HepG2 (cell line): ENCODE data around the gene ZNF318. TPM values are rescaled to one million over a fixed set of nuclear protein-coding genes. Genes with fewer than 3 reads are reported as not detected.

Experiments
- ATAC-seq: fragments of 200-7000 bp; cut with Tn5 transposase; 3 replicates; pipeline ENCODE4 v1.9.1; 2020; ENCODE audit warnings: mild to moderate bottlenecking, moderate library complexity
- BruUV-seq: library from RNA; stranded (reverse); fragments of 400-500 nt; replicated peaks from 2 replicates; lab custom pipeline; 2021; lab: Mats Ljungman, UMichigan
- CTCF ChIA-PET: fragments of 300-600 bp; formaldehyde crosslinking; extraction: SDS; loops from one replicate; lab custom pipeline; 2021; ENCODE audit warnings: low total read pairs, inconsistent platforms, low intra/inter-chr PET ratio; lab: Yijun Ruan, JAX
- POLR2A ChIA-PET: fragments of 350-600 bp; sonication (Branson Sonifier 250); formaldehyde crosslinking; loops from one replicate; lab custom pipeline; 2020; ENCODE audit warnings: antibody characterized with exemption, inconsistent platforms; lab: Yijun Ruan, JAX
- DNase-seq: peaks from one replicate; pipeline ENCODE4 v3.0.0-alpha.2; 2015; ENCODE audit warnings: low spot score
- FAIRE-seq: peaks from 3 replicates; lab custom pipeline; 2011; peaks lifted over from hg19 to GRCh38; lab: Jason Lieb, UNC
- H2AFZ ChIP-seq: one replicate; pipeline ENCODE4 v1.6.1; 2011; ENCODE audit warnings: low read length, inconsistent platforms
- H3K27ac ChIP-seq: fragments of 300-600 bp; 3 replicates; pipeline ENCODE4 v1.8.0; 2011; ENCODE audit warnings: mixed run types, mild to moderate bottlenecking, mixed read lengths, low read length, inconsistent platforms; ENCODE audit not compliant: insufficient read depth; ENCODE audit errors: extremely low read length
- H3K27me3 ChIP-seq, 2 experiments: fragments of 200-600 bp in 1 of 2; 2 replicates in 1 of 2; 3 replicates in 1 of 2; pipeline versions ENCODE4 v1.6.0 to v1.8.0; 2011; ENCODE audit warnings: low read length in 2 of 2, mild to moderate bottlenecking in 2 of 2, moderate library complexity in 2 of 2, inconsistent platforms in 1 of 2; ENCODE audit not compliant: insufficient read depth in 2 of 2, control insufficient read depth in 1 of 2
- H3K36me3 ChIP-seq, 2 experiments: fragments of 200-600 bp in 1 of 2; replicated peaks in 1 of 2; 2 replicates in 1 of 2; 3 replicates in 1 of 2; pipeline versions ENCODE4 v1.5.1 to v1.8.0; 2011; ENCODE audit warnings: low read length in 2 of 2, inconsistent platforms in 1 of 2; ENCODE audit not compliant: insufficient read depth in 2 of 2, control insufficient read depth in 1 of 2
- H3K4me1 ChIP-seq: 2 replicates; pipeline ENCODE4 v1.5.1; 2012; ENCODE audit warnings: low read length, inconsistent platforms; ENCODE audit not compliant: insufficient read depth
- H3K4me2 ChIP-seq: 2 replicates; pipeline ENCODE4 v1.6.0; 2011; ENCODE audit warnings: low read depth, low read length, inconsistent platforms
- H3K4me3 ChIP-seq, 3 experiments: fragments of 200-600 bp in 1 of 3; sonication (generic), shearing (Covaris generic) in 1 of 3; replicated peaks in 1 of 3; 2 replicates each; pipeline ENCODE4 v1.5.1; 2011 to 2016; ENCODE audit warnings: low read length in 3 of 3, inconsistent platforms in 2 of 3, low read depth in 2 of 3, mild to moderate bottlenecking in 2 of 3, control low read depth in 1 of 3, mixed read lengths in 1 of 3; ENCODE audit not compliant: insufficient read depth in 1 of 3
- H3K79me2 ChIP-seq: one replicate; pipeline ENCODE4 v1.6.1; 2011; ENCODE audit warnings: low read length, inconsistent platforms; ENCODE audit not compliant: insufficient read depth
- H3K9ac ChIP-seq: 2 replicates; pipeline ENCODE4 v1.6.0; 2011; ENCODE audit warnings: mild to moderate bottlenecking, low read depth, low read length, inconsistent platforms; ENCODE audit not compliant: insufficient read depth
- H3K9me3 ChIP-seq: 2 replicates; pipeline ENCODE4 v1.5.1; 2012; ENCODE audit warnings: mild to moderate bottlenecking, low read length
- H4K20me1 ChIP-seq: 2 replicates; pipeline ENCODE4 v1.6.0; 2011; ENCODE audit warnings: inconsistent platforms, mild to moderate bottlenecking, low read length, moderate library complexity; ENCODE audit not compliant: insufficient read depth
- FOXA3 ChIP-seq: IDR thresholded peaks from 2 replicates; pipeline ENCODE4 v1.6.1; 2016; ENCODE audit warnings: missing genetic modification reagents, missing compliant biosample characterization
- HNRNPK ChIP-seq: fragments of 200-400 bp; formaldehyde crosslinking; IDR thresholded peaks from 2 replicates; pipeline ENCODE4 v1.6.1; 2018; ENCODE audit warnings: low read length, low read depth, moderate library complexity, mild to moderate bottlenecking; ENCODE audit not compliant: poor library complexity, severe bottlenecking
- IRF2 ChIP-seq: IDR thresholded peaks from 2 replicates; pipeline ENCODE4 v1.6.1; 2018; ENCODE audit warnings: missing genetic modification reagents, missing compliant biosample characterization
- KLF6 ChIP-seq: IDR thresholded peaks from 2 replicates; pipeline ENCODE4 v1.8.0; 2016; ENCODE audit warnings: missing biosample characterization, missing genetic modification reagents
- MYC ChIP-seq: sonication (generic); formaldehyde crosslinking; IDR thresholded peaks from 2 replicates; pipeline ENCODE4 v1.9.0; 2021; ENCODE audit warnings: missing genetic modification reagents, borderline replicate concordance
- SMARCE1 ChIP-seq: fragments of 450-650 bp; IDR thresholded peaks from 2 replicates; pipeline ENCODE4 v1.6.1; 2017; ENCODE audit warnings: borderline replicate concordance
- SMC3 ChIP-seq: IDR thresholded peaks from 2 replicates; pipeline ENCODE4 v1.6.1; 2011; ENCODE audit warnings: low read length, improper control_type of control experiment
- ZNF274 ChIP-seq: sonication (generic); formaldehyde crosslinking; IDR thresholded peaks from 2 replicates; pipeline ENCODE4 v1.5.1; 2020; ENCODE audit warnings: mild to moderate bottlenecking, missing genetic modification reagents
- ZNF296 ChIP-seq: sonication (generic); formaldehyde crosslinking; conservative IDR thresholded peaks from 2 replicates; pipeline ENCODE4 v1.5.0; 2020; ENCODE audit warnings: mild to moderate bottlenecking, missing genetic modification reagents
- ZNF468 ChIP-seq: sonication (generic); formaldehyde crosslinking; IDR thresholded peaks from 2 replicates; pipeline ENCODE4 v1.8.0; 2022; ENCODE audit warnings: mild to moderate bottlenecking, moderate library complexity, missing genetic modification reagents
- ZSCAN21 ChIP-seq: sonication (generic); formaldehyde crosslinking; IDR thresholded peaks from 2 replicates; pipeline ENCODE4 v1.8.0; 2022; ENCODE audit warnings: mild to moderate bottlenecking, missing genetic modification reagents, moderate library complexity, borderline replicate concordance
- WGBS: methylation state at CpG from one replicate; pipeline ENCODE4 v1.1.6; 2017; ENCODE audit warnings: low lambda C conversion rate; 5-methylcytosine and 5-hydroxymethylcytosine counted together
- in situ Hi-C: cut with HindIII; loops from 2 replicates; pipeline ENCODE4 v1.10.0; 2017; ENCODE audit warnings: low pct_unique_long_range_greater_than_20kb; ENCODE audit not compliant: extremely low pct_ligation_motif_present
- intact Hi-C: fragments of 100-400 bp; cut with micrococcal nuclease; formaldehyde crosslinking; loops from one replicate; pipeline ENCODE4 v1.10.0; 2022; ENCODE audit not compliant: unreplicated experiment
- polyA plus RNA-seq, 8 experiments: library from polyadenylated mRNA; depleted of rRNA in 3 of 8; stranded (reverse) in 7 of 8; unstranded in 1 of 8; fragments of >200 nt; fragmentation: Illumina TruSeq in 4 of 8; extraction: Trizol in 4 of 8; gene quantifications; 2 replicates each; pipeline versions ENCODE4 v1.2.1 to v1.2.3, GENCODE V29; 2011 to 2016; ENCODE audit warnings: low read depth in 4 of 8, missing spikeins in 1 of 8, mixed read lengths in 1 of 8; ENCODE audit not compliant: insufficient read depth in 1 of 8
- total RNA-seq, 5 experiments: library from RNA; depleted of rRNA; stranded (reverse); fragments of >200 nt; fragmentation: Illumina TruSeq; extraction: Trizol; gene quantifications; 2 replicates each; pipeline ENCODE4 v1.2.3, GENCODE V29; 2016; ENCODE audit warnings: low read depth in 1 of 5
- TF ChIP-seq, protein P1 (sequence below): sonication (generic); formaldehyde crosslinking; IDR thresholded peaks from 2 replicates; pipeline ENCODE4 v1.8.0; 2022; ENCODE audit warnings: mild to moderate bottlenecking, missing genetic modification reagents, moderate library complexity
- TF ChIP-seq, protein P2 (sequence below): sonication (generic); formaldehyde crosslinking; IDR thresholded peaks from 2 replicates; pipeline ENCODE4 v1.5.0; 2020; ENCODE audit warnings: missing genetic modification reagents
- TF ChIP-seq, protein P3 (sequence below): IDR thresholded peaks from 2 replicates; pipeline ENCODE4 v1.6.1; 2016; ENCODE audit warnings: low read depth

ZNF318 gene
- total and polyA plus RNA-seq, 2 of the 13 experiments (the other 11 are each of a cell fraction or from before 2014, with no cell fraction given) = 13.0 to 14.5 TPM

DNA sequence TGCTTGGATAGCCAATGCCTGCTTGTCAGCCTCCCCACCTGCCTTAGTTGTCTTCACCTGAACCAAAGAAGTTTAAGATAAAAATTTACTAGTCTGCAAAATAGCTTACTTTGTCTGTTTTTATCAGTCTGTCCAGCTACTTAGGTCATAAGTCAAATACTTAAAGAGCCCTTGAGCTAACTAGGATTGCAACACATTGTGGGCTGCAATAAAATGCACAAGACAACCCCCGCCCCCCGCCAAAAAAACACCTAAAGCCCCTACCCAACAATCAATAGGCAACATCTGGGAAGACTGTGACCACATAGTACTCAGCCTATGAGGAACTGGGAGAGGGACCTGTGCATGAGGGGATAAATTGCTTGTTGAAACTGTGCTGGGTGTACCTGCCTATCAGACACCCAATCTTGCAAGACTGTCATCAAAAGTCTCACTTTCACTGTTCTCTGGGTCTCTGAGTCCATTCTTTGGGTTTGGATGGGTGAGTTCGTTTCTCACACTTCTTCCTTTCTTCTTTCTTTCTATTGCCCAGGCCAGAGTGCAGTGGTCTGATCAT, 30.6 kb upstream of the ZNF318 start:
- CTCF ChIA-PET = no interaction called here
- in situ Hi-C loops = no loop called here

More for the DNA sequence above, 30.6 kb upstream of the ZNF318 start:
- no TSS peak for BruUV-seq
- H3K4me2 ChIP-seq = no peak overlapping the region
- H3K9me3 ChIP-seq = no peaks in the 10 kb centered on the region
- H3K9ac ChIP-seq = no peak overlapping the region
- H2AFZ ChIP-seq = no peak overlapping the region
- H3K79me2 ChIP-seq = no peaks in the 10 kb centered on the region
- no peaks in the 10 kb centered on the region for H4K20me1 ChIP-seq
- POLR2A ChIA-PET = no interaction called here
- H3K4me3 ChIP-seq = no peak overlapping the region
- H3K36me3 ChIP-seq = no peaks in the 10 kb centered on the region
- no peak overlapping the region for H3K27ac ChIP-seq
- H3K27me3 ChIP-seq = peaks cover 1 to 16% of the 10 kb centered on the region in 2 experiments; a peak in 2 of 5 replicates
- WGBS = 4% methylated on average over 3 of the region's 3 CpGs
- TF ChIP-seq IRF2 (CRISPR knock-in tag) = no peak
- TF ChIP-seq, protein P1, sequence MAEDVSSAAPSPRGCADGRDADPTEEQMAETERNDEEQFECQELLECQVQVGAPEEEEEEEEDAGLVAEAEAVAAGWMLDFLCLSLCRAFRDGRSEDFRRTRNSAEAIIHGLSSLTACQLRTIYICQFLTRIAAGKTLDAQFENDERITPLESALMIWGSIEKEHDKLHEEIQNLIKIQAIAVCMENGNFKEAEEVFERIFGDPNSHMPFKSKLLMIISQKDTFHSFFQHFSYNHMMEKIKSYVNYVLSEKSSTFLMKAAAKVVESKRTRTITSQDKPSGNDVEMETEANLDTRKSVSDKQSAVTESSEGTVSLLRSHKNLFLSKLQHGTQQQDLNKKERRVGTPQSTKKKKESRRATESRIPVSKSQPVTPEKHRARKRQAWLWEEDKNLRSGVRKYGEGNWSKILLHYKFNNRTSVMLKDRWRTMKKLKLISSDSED (CRISPR knock-in tag) = no peak
- no peak for TF ChIP-seq KLF6 (CRISPR knock-in tag)
- TF ChIP-seq MYC (CRISPR knock-in tag) = no peak
- TF ChIP-seq, protein P2, sequence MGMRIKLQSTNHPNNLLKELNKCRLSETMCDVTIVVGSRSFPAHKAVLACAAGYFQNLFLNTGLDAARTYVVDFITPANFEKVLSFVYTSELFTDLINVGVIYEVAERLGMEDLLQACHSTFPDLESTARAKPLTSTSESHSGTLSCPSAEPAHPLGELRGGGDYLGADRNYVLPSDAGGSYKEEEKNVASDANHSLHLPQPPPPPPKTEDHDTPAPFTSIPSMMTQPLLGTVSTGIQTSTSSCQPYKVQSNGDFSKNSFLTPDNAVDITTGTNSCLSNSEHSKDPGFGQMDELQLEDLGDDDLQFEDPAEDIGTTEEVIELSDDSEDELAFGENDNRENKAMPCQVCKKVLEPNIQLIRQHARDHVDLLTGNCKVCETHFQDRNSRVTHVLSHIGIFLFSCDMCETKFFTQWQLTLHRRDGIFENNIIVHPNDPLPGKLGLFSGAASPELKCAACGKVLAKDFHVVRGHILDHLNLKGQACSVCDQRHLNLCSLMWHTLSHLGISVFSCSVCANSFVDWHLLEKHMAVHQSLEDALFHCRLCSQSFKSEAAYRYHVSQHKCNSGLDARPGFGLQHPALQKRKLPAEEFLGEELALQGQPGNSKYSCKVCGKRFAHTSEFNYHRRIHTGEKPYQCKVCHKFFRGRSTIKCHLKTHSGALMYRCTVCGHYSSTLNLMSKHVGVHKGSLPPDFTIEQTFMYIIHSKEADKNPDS = no peak
- TF ChIP-seq ZSCAN21 (CRISPR knock-in tag) = no peak
- no peak for TF ChIP-seq HNRNPK
- TF ChIP-seq SMARCE1 = no peak
- TF ChIP-seq, protein P3, sequence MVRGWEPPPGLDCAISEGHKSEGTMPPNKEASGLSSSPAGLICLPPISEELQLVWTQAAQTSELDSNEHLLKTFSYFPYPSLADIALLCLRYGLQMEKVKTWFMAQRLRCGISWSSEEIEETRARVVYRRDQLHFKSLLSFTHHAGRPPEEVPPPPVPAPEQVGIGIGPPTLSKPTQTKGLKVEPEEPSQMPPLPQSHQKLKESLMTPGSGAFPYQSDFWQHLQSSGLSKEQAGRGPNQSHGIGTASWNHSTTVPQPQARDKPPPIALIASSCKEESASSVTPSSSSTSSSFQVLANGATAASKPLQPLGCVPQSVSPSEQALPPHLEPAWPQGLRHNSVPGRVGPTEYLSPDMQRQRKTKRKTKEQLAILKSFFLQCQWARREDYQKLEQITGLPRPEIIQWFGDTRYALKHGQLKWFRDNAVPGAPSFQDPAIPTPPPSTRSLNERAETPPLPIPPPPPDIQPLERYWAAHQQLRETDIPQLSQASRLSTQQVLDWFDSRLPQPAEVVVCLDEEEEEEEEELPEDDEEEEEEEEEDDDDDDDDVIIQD = no peak
- TF ChIP-seq SMC3 = no peak
- TF ChIP-seq FOXA3 (CRISPR knock-in tag) = no peak
- TF ChIP-seq ZNF468 (CRISPR knock-in tag) = no peak
- TF ChIP-seq ZNF296 (CRISPR knock-in tag) = no peak
- TF ChIP-seq ZNF274 = no peak
- TF ChIP-seq, all 625 proteins: peak for 0
- FAIRE-seq (no peak), DNase-seq (no peak), ATAC-seq (no peak)
- intact Hi-C loops = no loop called here
- peaks cover 8% of the 10 kb centered on the region; the same call in 1 of the 2 replicates for H3K4me1 ChIP-seq
